HEK293 (cell line): ENCODE data around the gene RPS15.

ENCODE experiments used
- BCL11B ChIP-seq: fragments of 450-650 bp; formaldehyde crosslinking; IDR thresholded peaks from 2 replicates; pipeline ENCODE4 v1.5.1; 2016; ENCODE audit warnings: low read depth, missing biosample characterization, missing genetic modification characterization
- FEZF1 ChIP-seq: fragments of 450-650 bp; formaldehyde crosslinking; IDR thresholded peaks from 2 replicates; pipeline ENCODE4 v1.5.1; 2016; ENCODE audit warnings: missing biosample characterization, missing genetic modification characterization
- GLI4 ChIP-seq: fragments of 450-650 bp; formaldehyde crosslinking; IDR thresholded peaks from 2 replicates; pipeline ENCODE4 v1.5.1; 2016; ENCODE audit warnings: missing biosample characterization, missing genetic modification characterization
- OVOL3 ChIP-seq: fragments of 450-650 bp; formaldehyde crosslinking; IDR thresholded peaks from 2 replicates; pipeline ENCODE4 v1.5.1; 2016; ENCODE audit warnings: missing biosample characterization, missing genetic modification characterization
- SCRT2 ChIP-seq: fragments of 450-650 bp; formaldehyde crosslinking; IDR thresholded peaks from 2 replicates; pipeline ENCODE4 v1.5.1; 2016; ENCODE audit warnings: missing biosample characterization, missing genetic modification characterization
- SETDB1 ChIP-seq: IDR thresholded peaks from one replicate; pipeline ENCODE4 v1.6.1; 2017; ENCODE audit warnings: mild to moderate bottlenecking, low read length, moderate library complexity, mixed read lengths; ENCODE audit not compliant: insufficient read length
- SP7 ChIP-seq: fragments of 450-650 bp; formaldehyde crosslinking; IDR thresholded peaks from 2 replicates; pipeline ENCODE4 v1.5.1; 2016; ENCODE audit warnings: missing biosample characterization, missing genetic modification characterization
- ZBTB20 ChIP-seq: fragments of 450-650 bp; formaldehyde crosslinking; IDR thresholded peaks from 2 replicates; pipeline ENCODE4 v1.5.1; 2016; ENCODE audit warnings: missing biosample characterization, missing genetic modification characterization
- ZBTB21 ChIP-seq: fragments of 450-650 bp; formaldehyde crosslinking; IDR thresholded peaks from 2 replicates; pipeline ENCODE4 v1.5.1; 2017; ENCODE audit warnings: missing biosample characterization, missing genetic modification characterization
- ZBTB49 ChIP-seq: fragments of 450-650 bp; formaldehyde crosslinking; IDR thresholded peaks from 2 replicates; pipeline ENCODE4 v1.5.1; 2016; ENCODE audit warnings: missing biosample characterization, missing genetic modification characterization, low read depth
- ZFP37 ChIP-seq: fragments of 450-650 bp; formaldehyde crosslinking; IDR thresholded peaks from 2 replicates; pipeline ENCODE4 v1.5.1; 2016; ENCODE audit warnings: missing biosample characterization, missing genetic modification characterization
- ZFP69B ChIP-seq: fragments of 450-650 bp; formaldehyde crosslinking; IDR thresholded peaks from 2 replicates; pipeline ENCODE4 v1.5.1; 2016; ENCODE audit warnings: missing biosample characterization, missing genetic modification characterization
- ZNF121 ChIP-seq: fragments of 450-650 bp; formaldehyde crosslinking; IDR thresholded peaks from 2 replicates; pipeline ENCODE4 v1.5.1; 2016; ENCODE audit warnings: missing biosample characterization, missing genetic modification characterization
- ZNF132 ChIP-seq: fragments of 450-650 bp; formaldehyde crosslinking; IDR thresholded peaks from 2 replicates; pipeline ENCODE4 v1.5.1; 2017; ENCODE audit warnings: missing biosample characterization, missing genetic modification characterization, borderline replicate concordance
- ZNF133 ChIP-seq: fragments of 450-650 bp; formaldehyde crosslinking; IDR thresholded peaks from 2 replicates; pipeline ENCODE4 v1.5.1; 2016; ENCODE audit warnings: missing biosample characterization, missing genetic modification characterization
- ZNF138 ChIP-seq: fragments of 450-650 bp; formaldehyde crosslinking; IDR thresholded peaks from 2 replicates; pipeline ENCODE4 v1.5.1; 2016; ENCODE audit warnings: missing biosample characterization, missing genetic modification characterization, borderline replicate concordance
- ZNF169 ChIP-seq: fragments of 450-650 bp; formaldehyde crosslinking; IDR thresholded peaks from 2 replicates; pipeline ENCODE4 v1.5.1; 2016; ENCODE audit warnings: missing biosample characterization, missing genetic modification characterization
- ZNF175 ChIP-seq: fragments of 450-650 bp; formaldehyde crosslinking; IDR thresholded peaks from 2 replicates; pipeline ENCODE4 v1.5.1; 2016; ENCODE audit warnings: missing biosample characterization, missing genetic modification characterization
- ZNF211 ChIP-seq: fragments of 450-650 bp; formaldehyde crosslinking; IDR thresholded peaks from 2 replicates; pipeline ENCODE4 v1.5.1; 2016; ENCODE audit warnings: low read depth, missing biosample characterization, missing genetic modification characterization
- ZNF221 ChIP-seq: fragments of 450-650 bp; formaldehyde crosslinking; IDR thresholded peaks from 2 replicates; pipeline ENCODE4 v1.5.1; 2017; ENCODE audit warnings: missing biosample characterization, missing genetic modification characterization, borderline replicate concordance
- ZNF266 ChIP-seq: fragments of 450-650 bp; formaldehyde crosslinking; IDR thresholded peaks from 2 replicates; pipeline ENCODE4 v1.5.1; 2016; ENCODE audit warnings: missing biosample characterization, missing genetic modification characterization, low read depth
- ZNF37A ChIP-seq: fragments of 450-650 bp; IDR thresholded peaks from 2 replicates; pipeline ENCODE4 v1.5.1; 2018; ENCODE audit warnings: missing biosample characterization, missing genetic modification characterization
- ZNF488 ChIP-seq: fragments of 450-650 bp; formaldehyde crosslinking; IDR thresholded peaks from 2 replicates; pipeline ENCODE4 v1.5.1; 2016; ENCODE audit warnings: missing biosample characterization, missing genetic modification characterization
- ZNF560 ChIP-seq: fragments of 450-650 bp; formaldehyde crosslinking; IDR thresholded peaks from 2 replicates; pipeline ENCODE4 v1.5.1; 2017; ENCODE audit warnings: missing biosample characterization, missing genetic modification characterization, borderline replicate concordance
- ZNF585B ChIP-seq: fragments of 450-650 bp; formaldehyde crosslinking; IDR thresholded peaks from 2 replicates; pipeline ENCODE4 v1.5.1; 2016; ENCODE audit warnings: missing biosample characterization, missing genetic modification characterization
- ZNF596 ChIP-seq: fragments of 450-650 bp; IDR thresholded peaks from 2 replicates; pipeline ENCODE4 v1.5.0; 2018; ENCODE audit warnings: missing biosample characterization, mild to moderate bottlenecking, missing genetic modification characterization, moderate library complexity
- ZNF600 ChIP-seq: fragments of 450-650 bp; formaldehyde crosslinking; IDR thresholded peaks from 2 replicates; pipeline ENCODE4 v1.5.1; 2016; ENCODE audit warnings: missing biosample characterization, missing genetic modification characterization
- ZNF610 ChIP-seq: fragments of 450-650 bp; formaldehyde crosslinking; IDR thresholded peaks from 2 replicates; pipeline ENCODE4 v1.5.1; 2016; ENCODE audit warnings: missing biosample characterization, missing genetic modification characterization, borderline replicate concordance
- ZNF621 ChIP-seq: fragments of 450-650 bp; formaldehyde crosslinking; IDR thresholded peaks from 2 replicates; pipeline ENCODE4 v1.5.1; 2017; ENCODE audit warnings: missing biosample characterization, missing genetic modification characterization
- ZNF626 ChIP-seq: fragments of 450-650 bp; sonication (Bioruptor Pico); formaldehyde crosslinking; IDR thresholded peaks from 2 replicates; pipeline ENCODE4 v1.5.1; 2018; ENCODE audit warnings: missing biosample characterization, missing genetic modification characterization, inconsistent platforms
- ZNF639 ChIP-seq: fragments of 450-650 bp; formaldehyde crosslinking; IDR thresholded peaks from 2 replicates; pipeline ENCODE4 v1.5.1; 2016; ENCODE audit warnings: missing biosample characterization, missing genetic modification characterization
- ZNF645 ChIP-seq: fragments of 450-650 bp; formaldehyde crosslinking; IDR thresholded peaks from 2 replicates; pipeline ENCODE4; 2016; ENCODE audit warnings: missing biosample characterization, missing genetic modification characterization
- ZNF707 ChIP-seq: fragments of 450-650 bp; formaldehyde crosslinking; IDR thresholded peaks from 2 replicates; pipeline ENCODE4 v1.5.1; 2016; ENCODE audit warnings: missing biosample characterization, missing genetic modification characterization
- ZNF785 ChIP-seq: fragments of 450-650 bp; formaldehyde crosslinking; IDR thresholded peaks from 2 replicates; pipeline ENCODE4 v1.5.1; 2016; ENCODE audit warnings: missing biosample characterization, missing genetic modification characterization
- ZNF843 ChIP-seq: fragments of 450-650 bp; formaldehyde crosslinking; IDR thresholded peaks from 2 replicates; pipeline ENCODE4 v1.5.1; 2016; ENCODE audit warnings: missing biosample characterization, missing genetic modification characterization
- ZSCAN18 ChIP-seq: fragments of 450-650 bp; formaldehyde crosslinking; IDR thresholded peaks from 2 replicates; pipeline ENCODE4 v1.5.1; 2016; ENCODE audit warnings: missing biosample characterization, missing genetic modification characterization

The RPS15 gene

GRCh38 chr19:1470305-1471009, 32.3 kb downstream of the RPS15 start (continued):
- no peak for TF ChIP-seq ZNF133 (tag by site-specific recombination)
- no peak for TF ChIP-seq SETDB1
- TF ChIP-seq ZNF610 (tag by site-specific recombination): no peak
- no peak for TF ChIP-seq ZBTB20
- no peak for TF ChIP-seq ZNF645 (tag by site-specific recombination)
- TF ChIP-seq ZNF488 (tag by site-specific recombination): no peak
- TF ChIP-seq ZNF560: peak; percentile 54; the same call in 1 of the 2 replicates
- TF ChIP-seq ZFP37 (tag by site-specific recombination): 0 out of 2 replicates have a peak, but pooled peaks have one; percentile 16
- no peak for TF ChIP-seq ZNF121 (tag by site-specific recombination)
- no peak for TF ChIP-seq GLI4 (tag by site-specific recombination)
- no peak for TF ChIP-seq ZNF211
- no peak for TF ChIP-seq ZNF585B (tag by site-specific recombination)
- no peak; the same call in 1 of the 2 replicates for TF ChIP-seq BCL11B (tag by site-specific recombination)
- TF ChIP-seq ZNF639 (tag by site-specific recombination): 0 out of 2 replicates have a peak, but pooled peaks have one; percentile 45
- TF ChIP-seq ZNF37A (tag by site-specific recombination): no peak
- TF ChIP-seq ZNF843 (tag by site-specific recombination): no peak
- no peak for TF ChIP-seq ZNF221 (tag by site-specific recombination)
- peak; percentile 34; the same call in 1 of the 2 replicates for TF ChIP-seq ZNF600 (tag by site-specific recombination)
- TF ChIP-seq ZNF169: no peak
- no peak for TF ChIP-seq ZNF175 (tag by site-specific recombination)
- no peak for TF ChIP-seq ZFP69B (tag by site-specific recombination)
- no peak for TF ChIP-seq ZNF132 (tag by site-specific recombination)
- no peak for TF ChIP-seq OVOL3 (tag by site-specific recombination)
- TF ChIP-seq ZBTB21 (tag by site-specific recombination): no peak
- TF ChIP-seq ZNF707 (tag by site-specific recombination): no peak
- TF ChIP-seq ZNF785: no peak
- TF ChIP-seq ZNF621 (tag by site-specific recombination): no peak
- no peak for TF ChIP-seq ZNF138 (tag by site-specific recombination)
- TF ChIP-seq ZBTB49: no peak
- TF ChIP-seq SP7 (tag by site-specific recombination): peak; percentile 97
- no peak for TF ChIP-seq ZSCAN18 (tag by site-specific recombination)
- 0 out of 2 replicates have a peak, but pooled peaks have one; percentile 35 for TF ChIP-seq ZNF596 (tag by site-specific recombination)
- TF ChIP-seq ZNF626 (tag by site-specific recombination): no peak
- TF ChIP-seq FEZF1: no peak
- no peak for TF ChIP-seq ZNF266 (tag by site-specific recombination)
- no peak for TF ChIP-seq SCRT2 (tag by site-specific recombination)
